Upper lobe of left lung (tissue), 6 donors: Measurements from ENCODE around the gene ATP10A. TPM values are rescaled to one million over a fixed set of nuclear protein-coding genes. Genes with fewer than 3 reads are reported as not detected.

Experiments used
- ATAC-seq, 2 donors: fragments of 200-7000 bp; cut with Tn5 transposase; one replicate each; pipeline ENCODE4 v1.9.1; 2022; ENCODE audit warnings: mild to moderate bottlenecking in 2 of 2, moderate library complexity in 2 of 2; ENCODE audit not compliant: low FRiP score in 2 of 2
- DNase-seq, 2 donors: peaks; one replicate each; pipeline ENCODE4 v3.0.0-alpha.2; 2019 to 2020
- H3K27ac ChIP-seq, 4 donors: fragments of 200-600 bp; sonication (generic); one replicate each; pipeline ENCODE4 v1.5.1; 2016 to 2019
- H3K27me3 ChIP-seq, 4 donors: fragments of 200-600 bp; sonication (generic); one replicate each; pipeline ENCODE4 v1.5.1; 2017 to 2019
- H3K36me3 ChIP-seq, 4 donors: fragments of 200-600 bp; sonication (generic); one replicate each; pipeline ENCODE4 v1.5.1; 2016 to 2019
- H3K4me1 ChIP-seq, 4 donors: fragments of 200-600 bp; sonication (generic); one replicate each; pipeline ENCODE4 v1.5.1; 2018 to 2019
- H3K4me3 ChIP-seq, 4 donors: fragments of 200-600 bp; sonication (generic); one replicate each; pipeline ENCODE4 v1.5.1; 2017 to 2019; ENCODE audit warnings: mild to moderate bottlenecking in 2 of 4, moderate library complexity in 1 of 4
- H3K9me3 ChIP-seq, 4 donors: fragments of 200-600 bp; sonication (generic); one replicate each; pipeline ENCODE4 v1.5.1; 2018 to 2019
- EP300 ChIP-seq, 4 donors: sonication (generic); formaldehyde crosslinking; IDR thresholded peaks; one replicate each; pipeline ENCODE4 v1.5.1; 2017; ENCODE audit warnings: antibody characterized with exemption in 4 of 4, control low read depth in 2 of 4
- POLR2A ChIP-seq, 4 donors: fragments of 450-650 bp; IDR thresholded peaks; one replicate each; pipeline ENCODE4 v1.5.1; 2016 to 2017; ENCODE audit warnings: antibody characterized with exemption in 4 of 4, mild to moderate bottlenecking in 2 of 4
- POLR2AphosphoS5 ChIP-seq, 2 donors: sonication (generic); formaldehyde crosslinking; IDR thresholded peaks; one replicate each; pipeline ENCODE4 v1.5.1; 2017; ENCODE audit warnings: antibody characterized with exemption in 2 of 2
- whole genome bisulfite sequencing, 2 donors: methylation state at CpG; one replicate each; pipeline ENCODE4 v1.1.5; 2017 to 2018; 5-methylcytosine and 5-hydroxymethylcytosine counted together
- total RNA-seq, 6 donors: library from RNA; depleted of rRNA in 4 of 6; stranded (reverse); fragments of >200 nt in 4 of 6; gene quantifications; one replicate each; pipeline versions ENCODE4 v1.1.0 to v1.2.1, GENCODE V29; 2016 to 2021
- TF ChIP-seq, protein P1 (sequence below), 6 experiments: fragments of 450-650 bp in 4 of 6; fragments of 200-600 bp in 2 of 6; sonication (generic) in 2 of 6; IDR thresholded peaks; one replicate each; pipeline ENCODE4 v1.5.1; 2016 to 2019; ENCODE audit warnings: antibody characterized with exemption in 6 of 6
- donor health status: DM: no; HTN: no; CAD: no; lungs with moderate emphysema.
- donor health status: DM: no; HTN: yes; CAD: no; lungs with severe emphysema.

The ATP10A gene
- total RNA-seq, 6 donors from 2014 or later, result 17.8 to 62.4 (median 32.3) TPM

DNA sequence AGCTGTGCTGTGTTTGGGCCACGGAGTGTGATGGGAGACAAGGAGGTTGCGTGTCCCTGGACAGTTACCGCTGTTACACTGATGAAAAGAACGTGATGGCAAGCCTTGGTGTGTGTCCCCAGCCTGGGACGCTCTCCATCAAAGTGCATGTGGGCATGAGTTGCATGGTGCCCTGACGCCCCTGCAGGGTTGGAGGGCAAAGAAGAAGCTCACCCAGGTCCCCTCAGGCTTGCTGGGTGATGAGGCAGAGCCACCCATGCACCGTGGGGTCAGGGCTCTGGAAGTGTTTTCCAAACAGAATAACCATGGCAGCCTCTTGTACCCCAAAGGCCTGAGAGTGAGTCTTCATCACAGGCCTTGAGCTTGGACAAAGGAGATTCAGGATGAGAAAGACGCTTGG, 189.2 kb downstream of the ATP10A start:
- no peaks in the 10 kb centered on the region for H3K9me3 ChIP-seq
- H3K4me3 ChIP-seq, result no peak overlapping the region
- DNase-seq (no peak), ATAC-seq (no peak)
- H3K27me3 ChIP-seq, result no peaks in the 10 kb centered on the region
- peaks cover 0 to 7% (median 0%) of the 10 kb centered on the region in 4 donors for H3K36me3 ChIP-seq
- peaks cover 10 to 16% (median 13%) of the 10 kb centered on the region in 4 donors for H3K4me1 ChIP-seq
- TF ChIP-seq EP300 (IDR thresholded peaks at IDR 0.05) (no peak), POLR2AphosphoS5 (IDR thresholded peaks at IDR 0.05) (no peak), POLR2A (IDR thresholded peaks at IDR 0.05) (no peak)
- TF ChIP-seq, protein P1, sequence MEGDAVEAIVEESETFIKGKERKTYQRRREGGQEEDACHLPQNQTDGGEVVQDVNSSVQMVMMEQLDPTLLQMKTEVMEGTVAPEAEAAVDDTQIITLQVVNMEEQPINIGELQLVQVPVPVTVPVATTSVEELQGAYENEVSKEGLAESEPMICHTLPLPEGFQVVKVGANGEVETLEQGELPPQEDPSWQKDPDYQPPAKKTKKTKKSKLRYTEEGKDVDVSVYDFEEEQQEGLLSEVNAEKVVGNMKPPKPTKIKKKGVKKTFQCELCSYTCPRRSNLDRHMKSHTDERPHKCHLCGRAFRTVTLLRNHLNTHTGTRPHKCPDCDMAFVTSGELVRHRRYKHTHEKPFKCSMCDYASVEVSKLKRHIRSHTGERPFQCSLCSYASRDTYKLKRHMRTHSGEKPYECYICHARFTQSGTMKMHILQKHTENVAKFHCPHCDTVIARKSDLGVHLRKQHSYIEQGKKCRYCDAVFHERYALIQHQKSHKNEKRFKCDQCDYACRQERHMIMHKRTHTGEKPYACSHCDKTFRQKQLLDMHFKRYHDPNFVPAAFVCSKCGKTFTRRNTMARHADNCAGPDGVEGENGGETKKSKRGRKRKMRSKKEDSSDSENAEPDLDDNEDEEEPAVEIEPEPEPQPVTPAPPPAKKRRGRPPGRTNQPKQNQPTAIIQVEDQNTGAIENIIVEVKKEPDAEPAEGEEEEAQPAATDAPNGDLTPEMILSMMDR (IDR thresholded peaks at IDR 0.05), result no peak
- H3K27ac ChIP-seq, result no peak overlapping the region
- WGBS, 2 donors, result 84 to 91% methylated on average over 8 of the region's 8 CpGs

DNA sequence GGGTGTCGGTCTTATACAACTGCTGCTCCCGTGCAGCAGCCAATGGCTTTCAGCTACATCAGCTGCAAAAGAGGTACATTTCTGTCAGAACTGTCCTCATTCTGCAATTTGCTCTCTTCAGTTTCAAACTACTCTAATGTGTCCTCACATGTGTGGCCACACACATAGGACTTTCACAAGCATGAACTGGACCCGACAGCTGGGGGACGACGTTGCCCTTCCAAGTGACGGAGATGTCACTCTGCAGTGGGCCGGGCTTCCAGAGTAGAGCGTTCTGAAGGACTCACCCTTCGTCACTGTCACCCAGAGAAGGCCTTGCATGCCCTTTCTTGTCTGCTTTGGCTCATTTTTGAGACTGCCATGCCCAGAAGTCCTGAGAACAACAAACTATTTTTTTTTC, 189.8 kb downstream of the ATP10A start:
- Histone ChIP-seq H3K27me3 (no peaks in the 10 kb centered on the region), H3K4me3 (no peak overlapping the region), H3K9me3 (no peaks in the 10 kb centered on the region), H3K4me1 (peaks cover 10 to 16% (median 13%) of the 10 kb centered on the region in 4 donors), H3K27ac (no peak overlapping the region), H3K36me3 (peaks cover 0 to 7% (median 0%) of the 10 kb centered on the region in 4 donors)
- no peak for TF ChIP-seq POLR2A (IDR thresholded peaks at IDR 0.05)
- TF ChIP-seq EP300 (IDR thresholded peaks at IDR 0.05), result no peak
- TF ChIP-seq POLR2AphosphoS5 (IDR thresholded peaks at IDR 0.05), result no peak
- TF ChIP-seq, protein P1 (IDR thresholded peaks at IDR 0.05), result no peak
- no peak for ATAC-seq
- 71 to 83% methylated on average over 9 of the region's 9 CpGs for WGBS, 2 donors
- no peak for DNase-seq

DNA sequence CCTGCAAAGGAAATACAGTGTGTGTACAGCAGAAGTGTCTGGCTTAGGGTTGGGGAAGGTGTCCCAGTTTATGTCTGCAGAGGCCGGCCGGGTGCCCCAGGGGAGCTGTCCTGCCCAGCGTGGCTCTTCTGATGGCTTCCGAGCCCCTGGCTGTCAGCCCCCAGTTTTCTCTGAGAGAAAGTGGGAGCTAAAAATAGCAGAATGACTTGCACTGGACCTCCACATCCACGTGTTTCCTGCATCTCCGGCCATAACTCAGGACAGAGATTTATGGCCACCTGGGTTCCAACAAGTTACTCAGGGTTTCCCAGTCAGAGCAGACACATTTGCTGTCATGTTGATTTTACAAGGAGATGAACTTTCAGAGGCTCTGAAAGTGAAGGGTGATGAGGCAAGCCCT, 192.0 kb downstream of the ATP10A start:
- no peaks in the 10 kb centered on the region for H3K36me3 ChIP-seq
- no peaks in the 10 kb centered on the region for H3K9me3 ChIP-seq
- H3K4me3 ChIP-seq, result no peak overlapping the region
- no peak for TF ChIP-seq POLR2A (IDR thresholded peaks at IDR 0.05)
- TF ChIP-seq POLR2AphosphoS5 (IDR thresholded peaks at IDR 0.05), result no peak
- TF ChIP-seq, protein P1 (IDR thresholded peaks at IDR 0.05), result no peak
- TF ChIP-seq EP300 (IDR thresholded peaks at IDR 0.05), result no peak
- H3K27me3 ChIP-seq, result no peaks in the 10 kb centered on the region
- DNase-seq (no peak), ATAC-seq (no peak)
- H3K27ac ChIP-seq, result no peak overlapping the region
- 10 to 31% methylated on average over 6 of the region's 6 CpGs for WGBS, 2 donors
- peaks cover 10 to 16% (median 13%) of the 10 kb centered on the region in 4 donors for H3K4me1 ChIP-seq

DNA sequence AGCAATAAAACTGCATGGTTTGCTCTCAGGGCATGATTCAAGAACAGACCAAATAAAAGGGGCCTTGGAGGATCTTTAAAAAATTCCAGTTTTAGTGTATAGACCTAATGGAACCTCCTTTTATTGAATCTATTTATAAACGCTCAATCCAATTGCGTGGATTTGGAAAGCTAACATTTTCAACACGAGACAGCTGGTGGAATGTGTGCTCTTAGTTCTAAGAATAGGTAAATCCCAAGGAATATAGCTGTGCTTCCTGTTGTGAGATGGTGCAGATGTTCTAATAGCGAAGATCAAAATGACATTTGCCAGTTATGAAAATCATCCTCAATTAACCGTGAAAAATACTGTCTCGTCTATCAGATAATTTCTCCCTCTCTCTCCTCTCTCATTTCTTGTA, 192.5 kb downstream of the ATP10A start:
- Histone ChIP-seq H3K4me1 (peaks cover 10 to 16% (median 13%) of the 10 kb centered on the region in 4 donors), H3K36me3 (no peaks in the 10 kb centered on the region), H3K4me3 (no peak overlapping the region), H3K27me3 (no peaks in the 10 kb centered on the region), H3K9me3 (no peaks in the 10 kb centered on the region), H3K27ac (no peak overlapping the region)
- DNase-seq (no peak), ATAC-seq (no peak)
- 23 to 25% methylated on average over 6 of the region's 6 CpGs for WGBS, 2 donors
- TF ChIP-seq POLR2AphosphoS5 (IDR thresholded peaks at IDR 0.05) (no peak), EP300 (IDR thresholded peaks at IDR 0.05) (no peak), POLR2A (IDR thresholded peaks at IDR 0.05) (no peak)
- TF ChIP-seq, protein P1 (IDR thresholded peaks at IDR 0.05), result no peak

DNA sequence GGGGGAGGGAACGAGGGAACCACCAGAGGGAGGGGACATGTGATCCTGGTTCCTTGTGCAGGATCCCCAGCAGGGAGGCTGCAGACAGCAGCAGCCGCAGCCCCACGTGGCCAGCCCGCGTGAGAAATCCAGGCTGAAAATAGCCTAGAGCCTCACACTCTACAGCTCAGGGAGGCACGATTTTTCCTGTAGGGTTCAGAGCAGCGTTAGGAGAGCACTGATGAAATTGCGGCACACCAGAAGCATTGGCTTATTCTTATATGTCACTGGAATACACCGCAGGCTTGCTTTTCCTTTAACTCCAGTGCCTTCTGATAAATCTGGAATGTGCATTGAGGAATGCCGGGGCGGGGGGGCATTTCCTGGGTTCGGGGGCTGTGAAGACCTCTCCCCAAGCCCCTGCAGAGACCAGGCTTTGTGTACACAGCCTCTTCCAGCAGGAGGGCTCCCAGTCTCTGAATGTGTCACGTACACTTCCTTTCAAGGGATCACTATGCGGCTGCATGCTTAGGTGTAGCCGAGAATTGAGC, 193.0 kb downstream of the ATP10A start:
- WGBS, 2 donors, result 2 to 3% methylated on average over 8 to 15 of the region's 15 CpGs
- TF ChIP-seq POLR2AphosphoS5 (IDR thresholded peaks at IDR 0.05) (no peak), POLR2A (IDR thresholded peaks at IDR 0.05) (no peak), EP300 (IDR thresholded peaks at IDR 0.05) (no peak)
- TF ChIP-seq, protein P1 (IDR thresholded peaks at IDR 0.05), result no peak
- Histone ChIP-seq H3K36me3 (no peaks in the 10 kb centered on the region), H3K9me3 (no peaks in the 10 kb centered on the region), H3K27ac (no peak overlapping the region), H3K27me3 (no peaks in the 10 kb centered on the region), H3K4me3 (peak overlapping the region in 1 of 4 donors; percentile 11), H3K4me1 (peaks cover 10 to 16% (median 13%) of the 10 kb centered on the region in 4 donors)
- ATAC-seq, result peak; percentile 32 to 62
- peak in 1 of 2 donors; percentile 47 for DNase-seq
